ENCODE measurements around the gene PPIP5K2.

The PPIP5K2 gene

DNA sequence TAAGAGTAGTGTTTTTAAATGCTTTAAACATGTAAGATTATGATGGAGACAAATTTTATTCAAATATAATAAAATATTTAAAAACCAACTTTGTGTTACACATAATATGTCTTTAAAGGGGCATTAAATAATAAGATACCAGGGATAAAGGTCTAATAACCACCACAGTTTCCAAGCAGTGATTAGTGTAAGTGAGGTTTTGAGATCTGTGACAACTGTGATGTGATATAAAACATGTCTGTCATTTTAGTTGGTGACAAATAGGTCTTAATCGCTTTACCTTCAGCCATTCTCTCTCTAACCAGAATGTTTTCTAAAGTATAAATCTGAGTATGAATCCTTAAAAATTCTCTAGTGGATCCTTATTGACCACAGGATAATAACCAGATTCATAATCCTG, 28.1 kb downstream of the PPIP5K2 start:
- TF ChIP-seq, protein P1, sequence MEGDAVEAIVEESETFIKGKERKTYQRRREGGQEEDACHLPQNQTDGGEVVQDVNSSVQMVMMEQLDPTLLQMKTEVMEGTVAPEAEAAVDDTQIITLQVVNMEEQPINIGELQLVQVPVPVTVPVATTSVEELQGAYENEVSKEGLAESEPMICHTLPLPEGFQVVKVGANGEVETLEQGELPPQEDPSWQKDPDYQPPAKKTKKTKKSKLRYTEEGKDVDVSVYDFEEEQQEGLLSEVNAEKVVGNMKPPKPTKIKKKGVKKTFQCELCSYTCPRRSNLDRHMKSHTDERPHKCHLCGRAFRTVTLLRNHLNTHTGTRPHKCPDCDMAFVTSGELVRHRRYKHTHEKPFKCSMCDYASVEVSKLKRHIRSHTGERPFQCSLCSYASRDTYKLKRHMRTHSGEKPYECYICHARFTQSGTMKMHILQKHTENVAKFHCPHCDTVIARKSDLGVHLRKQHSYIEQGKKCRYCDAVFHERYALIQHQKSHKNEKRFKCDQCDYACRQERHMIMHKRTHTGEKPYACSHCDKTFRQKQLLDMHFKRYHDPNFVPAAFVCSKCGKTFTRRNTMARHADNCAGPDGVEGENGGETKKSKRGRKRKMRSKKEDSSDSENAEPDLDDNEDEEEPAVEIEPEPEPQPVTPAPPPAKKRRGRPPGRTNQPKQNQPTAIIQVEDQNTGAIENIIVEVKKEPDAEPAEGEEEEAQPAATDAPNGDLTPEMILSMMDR (IDR thresholded peaks at IDR 0.05; ENCODE audit: insufficient read depth, low read depth, low read length, missing control alignments), result no peak
- DNase-seq (ENCODE audit: low read depth), result no peak
- H3K4me3 ChIP-seq (ENCODE audit: low read length), result no peak overlapping the region

- no peak for DNase-seq (ENCODE audit: low read depth)
- no peak overlapping the region for H3K4me3 ChIP-seq (ENCODE audit: low read length)
- TF ChIP-seq, protein P1 (IDR thresholded peaks at IDR 0.05; ENCODE audit: insufficient read depth, low read depth, low read length, missing control alignments), result no peak
These were observed 31.1 kb downstream of the PPIP5K2 start for GRCh38 chr5:103151156-103151555.

DNA sequence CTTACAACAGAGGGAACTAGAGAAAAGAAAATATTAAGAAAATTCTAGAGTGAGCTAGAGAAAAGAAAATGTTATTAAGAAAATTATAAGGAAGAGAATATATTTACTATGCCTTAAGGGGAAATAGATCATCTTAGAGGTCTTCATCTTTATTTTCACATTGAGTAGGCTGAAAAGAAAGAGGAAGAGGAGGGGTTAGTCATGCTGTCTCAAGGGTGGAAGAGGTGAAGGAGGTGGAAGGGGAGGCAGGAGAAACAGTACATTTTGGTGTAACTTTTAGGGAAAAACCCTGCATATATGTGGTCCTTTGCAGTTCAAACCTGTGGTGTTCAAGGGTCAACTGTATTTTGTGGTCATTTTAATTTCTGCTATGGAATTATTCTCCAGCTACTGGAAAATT, 46.6 kb downstream of the PPIP5K2 start:
- H3K4me3 ChIP-seq (ENCODE audit: low read length), result no peak overlapping the region
- no peak for DNase-seq (ENCODE audit: low read depth)
- TF ChIP-seq, protein P1 (IDR thresholded peaks at IDR 0.05; ENCODE audit: insufficient read depth, low read depth, low read length, missing control alignments), result no peak

DNA sequence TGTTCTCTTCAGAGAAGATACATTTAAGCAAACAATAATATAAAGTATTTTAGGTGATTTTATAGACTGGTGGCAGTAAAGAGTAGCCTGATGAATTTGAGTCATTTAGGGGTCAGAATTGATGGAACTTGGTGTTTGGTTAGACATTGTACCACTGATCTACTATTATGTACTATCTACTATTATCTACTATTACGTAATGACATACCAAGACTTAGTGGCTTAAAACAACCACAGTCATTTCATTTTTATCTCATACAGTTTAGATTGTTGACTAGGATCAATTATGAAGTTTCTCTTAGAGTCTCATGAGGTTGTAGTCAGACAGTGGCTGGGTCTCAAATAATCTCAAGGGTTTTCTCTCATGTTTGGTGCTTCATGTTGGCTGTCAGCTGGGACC, 54.0 kb downstream of the PPIP5K2 start:
- no peak for DNase-seq (ENCODE audit: low read depth)
- TF ChIP-seq, protein P1 (IDR thresholded peaks at IDR 0.05; ENCODE audit: insufficient read depth, low read depth, low read length, missing control alignments), result no peak

DNA sequence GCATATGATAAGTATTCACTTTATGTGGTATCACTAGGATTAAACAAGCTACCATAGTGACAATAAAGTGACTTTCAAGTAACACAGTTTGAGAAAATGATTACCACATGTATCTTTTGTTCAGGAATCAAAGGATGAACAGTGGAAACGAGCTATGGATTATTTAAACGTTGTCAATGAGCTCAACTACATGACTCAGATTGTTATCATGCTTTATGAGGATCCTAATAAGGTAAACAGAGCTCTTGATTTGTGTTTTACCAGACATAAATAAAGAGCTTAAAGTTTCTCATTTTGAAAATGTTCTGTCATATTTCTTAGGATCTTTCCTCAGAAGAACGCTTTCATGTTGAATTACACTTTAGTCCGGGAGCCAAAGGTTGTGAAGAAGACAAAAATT, 57.4 kb downstream of the PPIP5K2 start:
- TF ChIP-seq, protein P1 (IDR thresholded peaks at IDR 0.05; ENCODE audit: insufficient read depth, low read depth, low read length, missing control alignments), result no peak
- no peak overlapping the region for H3K4me3 ChIP-seq (ENCODE audit: low read length)
- peak; percentile 1 for DNase-seq (ENCODE audit: low read depth)

More for the DNA sequence above, 54.0 kb downstream of the PPIP5K2 start:
- H3K4me3 ChIP-seq (ENCODE audit: low read length), result no peak overlapping the region

DNA sequence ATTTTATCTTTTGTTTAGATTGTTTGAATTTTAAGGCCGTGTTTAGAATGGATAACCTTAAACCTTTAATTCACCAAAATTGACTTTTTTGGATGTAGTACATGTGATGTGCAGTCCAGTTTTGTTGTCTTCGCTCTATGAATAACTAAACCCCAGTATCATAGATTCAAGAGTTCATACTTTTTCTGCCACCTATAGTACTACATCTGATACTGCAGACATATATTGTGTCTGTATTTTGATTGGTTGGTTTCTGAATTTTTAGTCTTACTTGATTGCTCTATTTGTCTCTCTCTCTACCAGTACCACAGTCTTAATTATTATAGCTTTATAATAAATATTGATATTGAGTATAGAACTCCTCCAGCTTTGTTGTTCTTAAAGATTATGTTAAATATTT, 58.1 kb downstream of the PPIP5K2 start:
- TF ChIP-seq, protein P1 (IDR thresholded peaks at IDR 0.05; ENCODE audit: insufficient read depth, low read depth, low read length, missing control alignments), result no peak
- no peak overlapping the region for H3K4me3 ChIP-seq (ENCODE audit: low read length)
- DNase-seq (ENCODE audit: low read depth), result no peak

- DNase-seq (ENCODE audit: low read depth), result no peak
- TF ChIP-seq, protein P1 (IDR thresholded peaks at IDR 0.05; ENCODE audit: insufficient read depth, low read depth, low read length, missing control alignments), result no peak
These were observed 66.1 kb downstream of the PPIP5K2 start for GRCh38 chr5:103186152-103186551.

More at GRCh38 chr5:103186152-103186551, 66.1 kb downstream of the PPIP5K2 start:
- H3K4me3 ChIP-seq (ENCODE audit: low read length), result no peak overlapping the region
